Muscle of leg (tissue), 11 donors: ENCODE data around the gene NR3C2. TPM values are rescaled to one million over a fixed set of nuclear protein-coding genes. Genes with fewer than 3 reads are reported as not detected.
"Not testable (repeated sequence)": the region's sequence is repeated elsewhere in the genome, so short reads cannot be mapped to it uniquely, and the experiment has no call there.

Source experiments
- DNase-seq: peaks from one replicate; pipeline ENCODE4 v3.0.0; 2013
- H3K27ac ChIP-seq: one replicate; pipeline ENCODE4 v1.5.1; 2013; ENCODE audit warnings: mild to moderate bottlenecking, low read length, control low read depth
- H3K27me3 ChIP-seq: one replicate; pipeline ENCODE4 v1.6.1; 2013; ENCODE audit warnings: low read length; ENCODE audit not compliant: control insufficient read depth, insufficient read depth
- H3K36me3 ChIP-seq: one replicate; pipeline ENCODE4 v1.6.1; 2013; ENCODE audit warnings: low read length; ENCODE audit not compliant: control insufficient read depth, insufficient read depth
- H3K4me1 ChIP-seq: one replicate; pipeline ENCODE4 v1.6.1; 2013; ENCODE audit warnings: low read length; ENCODE audit not compliant: control insufficient read depth, insufficient read depth
- H3K4me3 ChIP-seq: one replicate; pipeline ENCODE4 v1.5.1; 2013; ENCODE audit warnings: low read length, control low read depth
- H3K9me3 ChIP-seq: replicated peaks from 2 replicates; pipeline ENCODE4 v1.6.1; 2013; ENCODE audit warnings: low read depth, low read length; ENCODE audit not compliant: control insufficient read depth
- WGBS: methylation state at CpG from one replicate; pipeline ENCODE4 v1.1.5; 2013; ENCODE audit warnings: missing lambda C conversion rate; ENCODE audit not compliant: insufficient coverage; 5-methylcytosine and 5-hydroxymethylcytosine counted together
- polyA plus RNA-seq, 8 donors: library from polyadenylated mRNA; unstranded; fragments of 120-200 nt; gene quantifications; one replicate each; pipeline versions ENCODE4 v1.2.1 to v1.2.3, GENCODE V29; 2013; ENCODE audit warnings: inconsistent platforms in 1 of 8, low replicate concordance in 1 of 8; ENCODE audit not compliant: insufficient read length in 8 of 8, insufficient read depth in 1 of 8
- total RNA-seq: library from RNA; stranded (reverse); fragments of 120-200 nt; gene quantifications from one replicate; pipeline ENCODE4 v1.2.4, GENCODE V29; 2013

Gene NR3C2
- total and polyA plus RNA-seq, 9 donors: 9.2 to 14.7 (median 12.2) TPM

DNA sequence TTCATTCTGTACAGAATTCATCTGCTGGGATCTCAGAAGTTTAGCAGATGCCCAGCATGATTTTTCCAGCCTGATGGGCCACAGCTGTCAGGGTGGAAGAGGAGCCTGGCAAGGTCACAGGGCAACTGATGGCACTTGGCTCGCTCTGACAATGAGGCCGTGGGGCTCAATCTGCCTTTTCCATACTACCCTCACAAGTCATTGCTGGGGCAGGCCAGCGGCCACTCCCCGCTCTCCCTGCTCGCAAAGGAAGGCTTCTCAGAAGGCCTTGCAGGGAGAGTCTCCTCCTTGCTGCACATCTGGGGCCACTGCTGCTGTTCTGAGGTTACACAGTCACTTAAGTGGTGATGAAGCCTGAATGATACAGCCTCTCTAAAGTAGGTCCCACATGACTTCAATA lies 349.1 kb downstream of the NR3C2 start:
- H3K36me3 ChIP-seq: peaks cover 7% of the 10 kb centered on the region
- no peak overlapping the region for H3K27ac ChIP-seq
- no peaks in the 10 kb centered on the region for H3K27me3 ChIP-seq
- H3K4me1 ChIP-seq: peaks cover 26% of the 10 kb centered on the region
- no peaks in the 10 kb centered on the region for H3K9me3 ChIP-seq
- no peak for DNase-seq
- 89% methylated on average over 4 of the region's 5 CpGs for WGBS
- H3K4me3 ChIP-seq: no peak overlapping the region

DNA sequence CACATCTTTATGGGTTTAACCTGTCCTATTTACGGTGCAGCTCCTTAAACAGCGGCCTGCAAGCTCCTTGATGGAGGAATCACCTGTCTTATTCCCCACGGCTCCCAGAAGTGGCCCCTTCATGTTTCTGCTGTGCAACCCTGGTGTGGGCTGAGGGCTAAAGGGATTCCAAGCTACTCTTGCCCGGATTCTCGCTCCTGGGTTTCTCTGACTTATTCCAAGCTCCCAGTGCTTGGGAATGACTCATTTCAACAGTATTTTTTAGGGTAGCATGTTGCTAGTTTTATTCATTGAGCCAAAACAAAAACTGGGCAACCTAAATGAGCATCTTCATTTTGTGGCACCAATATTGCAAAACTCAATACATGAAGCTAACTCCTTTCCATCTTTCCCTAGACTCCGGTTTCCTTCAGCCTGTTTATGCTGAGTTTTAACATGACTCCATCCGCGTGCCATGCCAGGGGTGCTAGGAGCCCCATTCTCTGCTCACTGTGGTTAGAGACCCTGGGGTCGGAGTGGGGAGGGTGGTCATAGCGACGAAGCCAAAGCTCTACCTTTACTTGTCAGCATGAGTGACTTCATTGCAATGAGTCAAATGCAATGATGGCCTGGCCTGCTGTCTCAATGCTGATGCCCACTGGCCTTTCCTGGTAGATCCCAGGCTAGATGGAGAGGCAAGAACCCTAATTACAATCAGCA lies 349.7 kb downstream of the NR3C2 start:
- Histone ChIP-seq H3K27me3 (no peaks in the 10 kb centered on the region), H3K4me1 (peaks cover 26% of the 10 kb centered on the region), H3K36me3 (peaks cover 7% of the 10 kb centered on the region), H3K4me3 (no peak overlapping the region), H3K9me3 (no peaks in the 10 kb centered on the region), H3K27ac (no peak overlapping the region)
- WGBS: 95% methylated on average over 4 of the region's 11 CpGs
- no peak for DNase-seq

DNA sequence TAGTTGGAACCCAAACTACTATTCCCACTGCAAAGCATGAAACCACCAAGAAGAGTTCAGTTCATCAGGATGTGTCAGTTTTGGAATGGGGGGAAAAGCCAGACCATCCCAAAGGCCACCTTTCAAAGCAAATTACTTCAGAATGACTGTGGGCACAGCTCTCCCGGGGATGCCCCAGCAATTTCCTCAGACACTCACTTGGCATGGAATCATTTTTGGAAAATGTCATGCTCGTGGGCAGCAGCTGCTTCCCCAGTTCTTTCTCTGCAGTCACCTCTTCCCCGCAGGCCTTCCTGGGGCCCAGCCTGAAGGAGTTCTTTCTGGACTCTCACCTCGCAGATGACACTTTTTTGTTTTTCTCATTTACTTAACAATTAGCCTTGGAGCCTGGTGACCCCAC lies 350.3 kb downstream of the NR3C2 start:
- peaks cover 26% of the 10 kb centered on the region for H3K4me1 ChIP-seq
- no peak overlapping the region for H3K4me3 ChIP-seq
- H3K27ac ChIP-seq: no peak overlapping the region
- H3K9me3 ChIP-seq: no peaks in the 10 kb centered on the region
- 68% methylated on average over 4 of the region's 4 CpGs for WGBS
- no peak for DNase-seq
- H3K36me3 ChIP-seq: peaks cover 7% of the 10 kb centered on the region
- H3K27me3 ChIP-seq: no peaks in the 10 kb centered on the region

DNA sequence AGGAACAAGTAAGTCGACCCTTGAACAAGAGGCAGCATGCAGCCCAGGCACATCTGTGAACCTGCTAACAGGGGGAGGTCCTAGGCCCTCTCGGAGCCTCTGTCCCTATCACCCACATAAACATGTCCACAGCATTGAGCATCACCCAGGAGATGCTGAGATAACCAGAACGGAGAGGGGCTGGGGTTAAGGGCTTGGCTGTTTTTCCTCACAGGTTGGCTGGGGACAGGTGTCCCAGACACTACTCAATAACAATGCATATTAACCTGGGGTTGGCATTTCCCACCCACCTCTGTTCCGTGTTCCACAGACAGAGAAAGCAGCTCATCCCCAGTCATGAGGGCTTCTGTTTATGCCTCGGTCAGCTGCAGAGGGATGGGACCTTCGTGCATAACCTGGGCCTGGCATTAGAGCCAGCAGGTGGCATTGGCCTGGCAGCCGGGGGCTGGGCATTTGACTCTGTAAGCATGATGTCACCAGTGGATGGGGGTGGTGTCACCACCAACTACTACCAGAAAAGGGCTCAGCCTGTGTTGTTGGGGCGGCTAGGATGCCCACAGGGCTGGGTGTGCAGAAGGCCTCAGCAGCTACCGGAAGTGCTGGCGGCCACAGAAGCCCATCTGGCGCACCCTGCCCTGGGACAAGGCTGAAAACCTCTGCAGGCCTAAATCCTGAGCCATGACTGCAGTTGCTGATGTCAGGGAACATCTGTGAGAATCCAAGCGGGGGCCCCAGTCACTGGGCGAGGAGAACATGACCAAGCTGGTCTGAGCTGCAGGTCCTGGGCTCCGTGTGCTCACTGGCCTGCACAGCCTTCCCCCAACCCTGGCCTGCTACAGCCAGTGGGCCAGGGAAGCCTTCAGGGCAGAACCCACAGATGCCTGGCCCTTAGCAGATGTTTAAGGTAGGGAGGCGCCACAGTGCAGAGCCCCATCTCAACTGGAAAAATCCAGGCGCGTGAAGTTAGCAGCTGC lies 351.4 kb downstream of the NR3C2 start:
- Histone ChIP-seq H3K27ac (no peak overlapping the region), H3K27me3 (no peaks in the 10 kb centered on the region), H3K4me1 (peaks cover 26% of the 10 kb centered on the region), H3K36me3 (peaks cover 7% of the 10 kb centered on the region), H3K9me3 (no peaks in the 10 kb centered on the region), H3K4me3 (no peak overlapping the region)
- DNase-seq: no peak
- 85% methylated on average over 11 of the region's 17 CpGs for WGBS

DNA sequence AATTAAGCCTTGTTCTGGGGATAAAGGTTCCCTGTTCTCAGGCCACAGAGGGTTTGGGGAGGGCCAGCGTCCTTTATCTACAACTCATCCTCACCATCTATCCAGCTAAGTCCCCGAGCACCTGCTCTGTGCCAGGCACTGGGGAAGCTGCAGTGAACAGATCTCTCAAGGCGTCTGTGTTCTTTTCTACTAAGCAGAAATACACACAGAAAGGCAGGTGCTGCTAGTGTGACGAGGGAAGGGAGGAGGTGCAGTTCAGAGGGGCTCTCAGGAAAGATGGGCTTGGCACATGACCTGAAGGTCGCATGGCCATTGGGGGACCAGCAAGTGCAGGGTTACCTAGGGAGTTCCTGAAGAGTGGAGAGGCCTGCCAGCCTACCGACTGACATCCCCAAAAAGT lies 352.2 kb downstream of the NR3C2 start:
- Histone ChIP-seq H3K27ac (no peak overlapping the region), H3K36me3 (peaks cover 7% of the 10 kb centered on the region), H3K27me3 (no peaks in the 10 kb centered on the region), H3K4me3 (no peak overlapping the region), H3K9me3 (no peaks in the 10 kb centered on the region), H3K4me1 (peaks cover 26% of the 10 kb centered on the region)
- no peak for DNase-seq
- 71% methylated on average over 3 of the region's 6 CpGs for WGBS

DNA sequence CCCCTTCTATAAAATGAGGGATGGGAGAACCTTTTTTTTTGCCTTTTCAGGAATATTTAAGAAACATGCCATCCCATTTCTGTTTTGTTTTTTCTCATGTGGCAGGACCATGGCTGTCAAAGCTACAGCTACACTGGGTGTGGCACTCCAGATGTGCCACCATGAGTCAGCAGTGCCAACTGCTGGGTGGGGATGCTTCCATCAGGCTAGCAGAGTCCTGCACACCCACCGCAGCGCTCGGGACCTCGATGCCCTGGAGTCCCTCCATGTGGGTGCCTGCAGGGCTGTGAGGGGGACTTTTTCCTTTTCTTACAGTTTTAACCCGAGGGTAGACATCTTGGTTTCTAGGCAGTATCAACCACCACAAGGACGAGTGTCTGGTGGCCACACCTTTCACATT lies 352.6 kb downstream of the NR3C2 start:
- 100% methylated on average over 4 of the region's 6 CpGs for WGBS
- H3K4me1 ChIP-seq: peaks cover 26% of the 10 kb centered on the region
- no peak overlapping the region for H3K4me3 ChIP-seq
- no peak overlapping the region for H3K27ac ChIP-seq
- DNase-seq: no peak
- no peaks in the 10 kb centered on the region for H3K27me3 ChIP-seq
- H3K36me3 ChIP-seq: peaks cover 7% of the 10 kb centered on the region
- H3K9me3 ChIP-seq: no peaks in the 10 kb centered on the region

DNA sequence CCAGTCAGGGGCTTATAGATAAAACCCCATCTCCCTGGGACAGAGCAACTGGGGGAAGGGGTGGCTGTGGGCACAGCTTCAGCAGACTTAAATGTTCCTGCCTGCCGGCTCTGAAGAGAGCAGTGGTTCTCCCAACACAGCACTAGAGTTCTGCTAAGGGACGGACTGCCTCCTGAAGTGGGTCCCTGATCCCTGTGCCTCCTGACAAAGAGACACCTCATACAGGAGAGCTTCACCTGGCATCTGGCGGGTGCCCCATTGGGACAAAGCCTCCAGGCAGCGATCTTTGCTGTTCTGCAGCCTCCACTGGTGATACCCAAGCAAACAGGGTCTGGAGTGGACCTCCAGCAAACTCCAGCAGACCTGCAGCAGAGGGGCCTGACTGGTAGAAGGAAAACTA lies 359.1 kb downstream of the NR3C2 start:
- not testable (repeated sequence) for H3K9me3 ChIP-seq, H3K4me3 ChIP-seq, H3K27me3 ChIP-seq, DNase-seq, H3K4me1 ChIP-seq, H3K27ac ChIP-seq
- H3K36me3 ChIP-seq: peaks cover 22% of the 10 kb centered on the region
- 88% methylated on average over 3 of the region's 4 CpGs for WGBS

DNA sequence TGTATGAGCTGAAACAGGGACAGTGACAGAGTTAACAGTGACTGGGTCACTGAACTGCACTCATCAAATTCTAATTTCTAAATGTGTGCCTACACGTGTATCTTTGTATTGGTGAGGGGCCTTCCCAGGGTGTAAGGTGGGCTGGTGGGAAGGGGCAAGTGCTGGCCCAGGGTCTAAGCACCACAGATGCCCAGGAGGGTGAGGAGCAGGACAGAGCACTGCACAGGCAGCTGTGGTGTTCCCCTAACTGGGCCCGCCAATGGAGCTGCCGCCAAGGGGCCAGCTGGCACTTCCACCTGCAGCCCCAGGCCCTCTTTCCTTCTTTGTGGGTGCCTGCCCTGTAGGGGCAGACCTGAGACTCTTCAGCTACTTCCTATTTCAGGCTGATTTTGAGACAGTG lies 360.5 kb downstream of the NR3C2 start:
- Histone ChIP-seq H3K4me1 (peaks cover 4% of the 10 kb centered on the region), H3K9me3 (no peaks in the 10 kb centered on the region), H3K36me3 (peaks cover 26% of the 10 kb centered on the region), H3K27ac (no peak overlapping the region), H3K27me3 (no peaks in the 10 kb centered on the region), H3K4me3 (no peak overlapping the region)
- no peak for DNase-seq
- WGBS: 89% methylated on average over 2 of the region's 3 CpGs

DNA sequence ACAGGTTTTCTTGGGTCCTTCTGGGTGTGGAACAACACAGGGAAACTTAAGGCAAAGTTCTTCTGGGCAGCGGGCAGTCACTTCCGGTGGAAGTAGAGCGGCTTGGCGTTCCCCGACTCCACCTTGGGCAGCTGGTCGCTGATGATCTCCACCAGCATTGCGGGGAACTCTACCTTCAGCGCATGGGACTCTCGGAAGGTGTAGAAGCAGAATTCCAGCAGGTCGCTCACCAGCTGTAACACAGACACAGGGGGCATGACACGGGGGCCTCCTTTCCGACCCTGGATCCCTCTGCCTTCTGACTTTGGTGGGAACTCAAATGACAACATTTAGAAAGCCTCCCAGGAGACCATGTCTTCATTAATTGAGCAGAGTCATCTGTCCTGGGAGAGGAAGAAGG lies 360.9 kb downstream of the NR3C2 start:
- peaks cover 30% of the 10 kb centered on the region for H3K36me3 ChIP-seq
- 96% methylated on average over 12 of the region's 12 CpGs for WGBS
- H3K27ac ChIP-seq: no peak overlapping the region
- no peaks in the 10 kb centered on the region for H3K9me3 ChIP-seq
- H3K4me3 ChIP-seq: no peak overlapping the region
- H3K4me1 ChIP-seq: peaks cover 4% of the 10 kb centered on the region
- H3K27me3 ChIP-seq: no peaks in the 10 kb centered on the region
- no peak for DNase-seq

DNA sequence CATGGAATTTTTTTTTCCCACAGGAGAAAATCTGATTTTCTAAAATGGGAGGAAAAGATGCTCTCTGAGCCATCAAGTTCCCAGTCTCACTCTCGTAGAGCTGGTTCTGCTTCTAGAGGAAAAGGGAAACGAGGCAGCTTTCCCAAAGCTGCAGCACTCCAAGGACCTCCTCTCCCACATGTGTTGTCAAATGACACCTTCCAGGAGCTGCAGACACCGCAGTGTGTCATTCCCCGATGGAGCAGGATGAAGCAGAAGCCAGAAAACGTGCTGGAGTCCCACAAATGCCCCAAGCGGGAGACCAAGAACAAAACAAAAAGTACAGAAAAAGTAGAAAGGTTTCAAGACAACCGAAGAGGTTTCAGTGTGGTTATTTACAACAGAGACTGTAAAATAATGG lies 362.3 kb downstream of the NR3C2 start:
- Histone ChIP-seq H3K4me3 (no peak overlapping the region), H3K36me3 (peaks cover 40% of the 10 kb centered on the region), H3K27me3 (no peaks in the 10 kb centered on the region), H3K4me1 (peaks cover 4% of the 10 kb centered on the region), H3K27ac (peak overlapping the region; percentile 39), H3K9me3 (peaks cover 4% of the 10 kb centered on the region)
- 20% methylated on average over 1 of the region's 7 CpGs for WGBS
- DNase-seq: peak; percentile 73
